ENCODE measurements around the gene RAMP3.

GRCh38 chr7:45125193-45125904 is 32.2 kb upstream of the RAMP3 start:
- TF ChIP-seq CTCF (conservative IDR thresholded peaks at IDR 0.05; ENCODE audit: low read length) (no peak), EZH2phosphoT487 (IDR thresholded peaks at IDR 0.05; ENCODE audit: borderline replicate concordance) (no peak)

Measured in Loucy (cell line).